DND-41 (cell line): Measurements from ENCODE around the gene GABARAP.
A peak's percentile ranks its signal among the peaks of the same experiment; 100 is the strongest.

Source experiments
- CTCF ChIP-seq: IDR thresholded peaks from 2 replicates; pipeline ENCODE4 v1.5.1; 2012; ENCODE audit warnings: borderline replicate concordance, low read length, moderate library complexity, mild to moderate bottlenecking; ENCODE audit not compliant: poor library complexity, severe bottlenecking; ENCODE audit errors: extremely low read depth
- EZH2 ChIP-seq: IDR thresholded peaks from 3 replicates; pipeline ENCODE4 v1.6.1; 2012; ENCODE audit warnings: borderline replicate concordance, low read depth, mild to moderate bottlenecking, moderate library complexity, low read length, inconsistent platforms; ENCODE audit not compliant: severe bottlenecking

- TF ChIP-seq CTCF (peak; percentile 63), EZH2 (no peak)
Observed at GRCh38 chr17:7252176-7253043, 10.2 kb upstream of the GABARAP start, which contains the start of gene ELP5.
